GM21367 (cell line): ENCODE results near the gene NSD2.

Experiments
- ATAC-seq: cut with Tn5 transposase; IDR thresholded peaks from one replicate; pipeline ENCODE4 v1.9.1; 2021; ENCODE audit not compliant: unreplicated experiment

The NSD2 gene

GRCh38 chr4:1863297-1864033 is 7.7 kb upstream of the NSD2 start:
- ATAC-seq, result no peak

GRCh38 chr4:1864076-1865008 is 6.9 kb upstream of the NSD2 start:
- no peak for ATAC-seq

- no peak for ATAC-seq
These were observed 5.0 kb upstream of the NSD2 start for GRCh38 chr4:1866189-1866661.

DNA sequence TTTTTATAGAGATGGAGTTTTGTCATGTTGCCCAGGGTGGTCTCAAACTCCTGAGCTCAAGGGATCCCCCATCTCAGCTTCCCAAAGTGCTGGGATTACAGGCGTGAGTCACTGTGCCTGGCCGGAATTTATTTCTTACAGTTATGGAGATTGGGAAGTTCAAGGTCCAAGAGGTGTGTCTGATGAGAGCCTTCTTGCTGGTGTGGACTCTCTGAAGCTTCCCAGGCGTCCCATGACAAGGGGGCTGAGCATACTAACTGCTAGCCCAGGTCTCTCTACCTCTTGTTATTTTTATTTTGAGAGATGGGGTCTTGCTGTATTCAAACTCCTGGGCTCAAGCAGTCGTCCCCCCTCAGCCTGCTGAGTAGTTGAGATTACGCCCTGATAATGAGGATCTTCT is 2.9 kb upstream of the NSD2 start:
- no peak for ATAC-seq

DNA sequence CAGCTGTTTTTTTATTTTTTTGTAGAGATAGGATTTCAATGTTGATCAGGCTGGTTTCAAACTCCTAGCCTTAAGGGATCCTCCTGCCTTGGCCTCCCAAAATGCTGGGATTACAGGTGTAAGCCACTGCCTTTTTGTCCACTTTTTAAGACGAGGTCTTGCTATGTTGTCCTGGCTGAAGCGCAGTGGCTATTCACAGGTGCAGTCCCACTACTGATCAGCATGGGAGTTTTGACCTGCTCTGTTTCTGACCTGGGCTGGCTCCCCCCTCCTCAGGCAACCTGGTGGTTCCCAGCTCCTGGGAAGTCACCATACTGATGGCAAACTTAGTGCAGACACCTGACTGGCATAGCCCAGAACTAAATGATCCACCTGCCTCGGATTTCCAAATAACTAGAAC is 2.3 kb upstream of the NSD2 start:
- no peak for ATAC-seq

GRCh38 chr4:1869530-1870327 is 1.5 kb upstream of the NSD2 start:
- ATAC-seq, result peak; percentile 13

GRCh38 chr4:1870328-1870577 is 940 bp upstream of the NSD2 start:
- peak; percentile 46 for ATAC-seq

GRCh38 chr4:1871471-1872021 is 353 bp downstream of the NSD2 start:
- peak; percentile 14 for ATAC-seq

GRCh38 chr4:1872870-1873269 is 1.7 kb downstream of the NSD2 start:
- ATAC-seq, result no peak

DNA sequence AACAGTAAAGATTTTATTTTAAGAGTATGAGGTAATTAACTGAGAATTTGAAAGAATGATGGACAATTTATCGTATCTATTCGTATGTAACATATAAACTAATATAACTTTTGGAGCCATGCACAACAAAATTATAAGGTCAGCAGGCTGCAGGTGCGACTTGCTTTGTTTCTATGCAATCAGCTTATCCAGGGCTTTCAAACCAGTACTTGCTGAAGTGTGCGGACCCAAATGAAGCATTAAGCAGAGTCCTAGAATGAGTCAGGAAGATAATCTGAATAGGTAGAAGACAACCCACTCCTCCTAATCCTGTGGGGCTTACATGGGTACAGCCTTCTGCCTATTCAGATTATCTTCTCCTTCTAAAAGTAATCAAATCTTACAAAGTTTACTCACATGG is 2.1 kb downstream of the NSD2 start:
- ATAC-seq, result no peak

GRCh38 chr4:1873776-1874175 is 2.6 kb downstream of the NSD2 start:
- no peak for ATAC-seq

DNA sequence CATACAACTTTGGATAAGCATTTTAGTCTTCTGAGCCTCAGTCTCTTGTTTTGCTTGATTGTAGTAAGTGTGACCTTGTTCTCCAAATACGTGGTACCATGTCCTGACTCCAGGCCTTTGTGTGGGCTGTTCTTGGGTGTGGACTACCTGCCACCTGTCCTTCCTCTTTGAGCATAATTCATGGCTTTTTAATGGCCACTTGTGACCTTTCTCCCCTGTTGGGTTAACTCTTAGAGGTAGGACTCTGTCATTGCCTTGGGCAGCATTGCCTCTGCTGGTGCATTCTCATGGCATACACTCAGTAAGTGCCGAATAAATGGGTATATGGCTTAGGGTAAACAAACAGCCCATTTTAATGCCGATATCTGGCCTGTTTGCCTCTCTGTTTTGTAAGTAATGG is 3.0 kb downstream of the NSD2 start:
- no peak for ATAC-seq

DNA sequence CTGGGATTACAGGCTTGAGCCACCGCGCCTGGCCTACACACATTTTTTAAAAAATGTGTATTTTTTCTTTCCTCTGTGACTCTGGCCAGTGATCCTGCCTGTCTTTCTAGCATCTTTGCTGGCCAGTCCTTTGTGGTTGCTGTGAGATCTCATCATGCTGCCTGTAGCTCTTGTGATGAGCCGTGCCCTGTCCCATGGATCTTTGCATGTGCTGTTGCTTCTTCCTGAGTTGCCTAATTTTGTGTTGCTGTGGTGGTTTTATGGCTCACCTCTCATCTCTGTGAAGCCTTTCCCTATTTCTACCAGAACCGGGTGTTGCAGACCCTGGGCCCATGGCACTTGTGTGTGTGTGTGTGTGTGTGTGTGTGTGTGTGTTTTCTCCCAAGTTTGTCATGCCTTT is 8.3 kb downstream of the NSD2 start:
- no peak for ATAC-seq

DNA sequence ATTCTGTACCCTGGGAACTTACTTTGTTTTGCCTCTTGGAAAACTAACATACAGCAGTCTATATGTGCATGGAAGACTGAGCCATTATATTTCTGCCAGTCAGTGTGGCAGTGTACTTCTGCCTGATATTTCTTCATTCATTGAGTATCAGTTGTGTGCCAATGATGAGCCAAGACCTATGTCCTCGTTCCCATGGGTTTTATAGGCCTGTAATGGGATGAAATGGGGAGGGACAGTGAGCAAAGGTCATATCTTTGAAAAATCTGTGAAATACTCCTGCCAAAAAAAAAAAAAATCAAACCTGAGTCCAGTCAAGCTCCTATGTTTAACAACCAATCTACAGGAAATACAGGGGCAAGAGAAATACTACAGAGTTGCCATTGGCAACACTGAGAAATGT is 9.1 kb downstream of the NSD2 start:
- no peak for ATAC-seq

DNA sequence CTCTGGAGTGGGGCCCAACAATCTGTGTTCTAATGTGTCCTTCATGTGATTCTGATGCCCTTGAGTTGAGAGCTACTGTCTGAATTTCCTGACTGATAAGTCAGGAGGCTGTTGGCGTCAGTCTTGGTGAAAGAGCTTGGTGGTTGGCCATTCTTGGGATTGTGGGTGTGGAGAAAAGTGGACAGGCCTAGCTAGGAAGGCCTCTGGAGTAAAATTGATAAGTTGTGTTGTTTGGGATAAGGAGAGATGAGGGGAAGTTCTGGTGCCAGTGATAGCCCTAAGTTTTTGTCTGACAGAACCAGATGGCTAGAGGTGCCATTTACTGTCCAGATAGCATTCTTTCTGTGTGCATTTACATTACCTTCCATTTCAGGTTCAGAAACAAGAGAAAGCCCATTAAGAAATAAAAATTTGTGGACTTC is 11.7 kb downstream of the NSD2 start:
- no peak for ATAC-seq

DNA sequence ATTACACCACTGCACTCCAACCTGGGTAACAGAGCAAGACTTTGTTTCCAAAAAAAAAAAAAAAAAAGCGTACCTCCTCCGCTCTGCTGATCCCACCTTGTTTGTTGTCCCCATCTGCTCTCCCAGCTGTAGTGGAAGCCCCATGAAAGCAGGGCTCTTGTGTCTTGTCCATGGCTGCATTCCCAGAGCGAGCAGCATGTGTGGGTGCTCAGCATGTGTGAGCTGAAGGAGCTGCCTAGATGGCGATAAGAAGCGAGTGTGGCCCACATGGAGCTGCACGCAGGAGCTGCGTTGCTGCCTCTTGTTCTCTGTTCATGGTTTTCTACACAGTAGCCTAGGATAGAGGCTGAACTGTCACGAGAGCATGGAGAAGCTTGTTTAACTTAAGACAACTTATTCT is 12.4 kb downstream of the NSD2 start:
- ATAC-seq, result no peak

DNA sequence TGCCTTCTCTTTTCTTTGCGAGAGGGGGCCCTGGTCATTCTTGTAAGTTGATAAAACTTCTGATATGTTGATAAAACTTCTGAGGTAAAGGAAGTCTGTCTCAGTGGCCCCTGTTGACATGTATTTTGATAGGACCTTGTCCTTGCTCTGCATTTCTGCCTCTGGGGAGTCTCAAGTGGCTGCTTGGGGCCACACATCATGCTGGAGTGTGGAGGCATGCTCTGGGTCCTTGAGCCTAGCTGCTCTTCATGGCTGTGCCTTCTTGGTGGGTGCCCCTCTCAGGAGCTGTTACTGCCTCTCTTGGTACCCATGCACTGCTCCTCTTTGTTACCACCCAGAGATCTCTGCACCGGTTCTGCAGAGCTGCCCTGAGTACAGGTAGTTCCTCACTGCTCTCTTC is 14.2 kb downstream of the NSD2 start:
- no peak for ATAC-seq

DNA sequence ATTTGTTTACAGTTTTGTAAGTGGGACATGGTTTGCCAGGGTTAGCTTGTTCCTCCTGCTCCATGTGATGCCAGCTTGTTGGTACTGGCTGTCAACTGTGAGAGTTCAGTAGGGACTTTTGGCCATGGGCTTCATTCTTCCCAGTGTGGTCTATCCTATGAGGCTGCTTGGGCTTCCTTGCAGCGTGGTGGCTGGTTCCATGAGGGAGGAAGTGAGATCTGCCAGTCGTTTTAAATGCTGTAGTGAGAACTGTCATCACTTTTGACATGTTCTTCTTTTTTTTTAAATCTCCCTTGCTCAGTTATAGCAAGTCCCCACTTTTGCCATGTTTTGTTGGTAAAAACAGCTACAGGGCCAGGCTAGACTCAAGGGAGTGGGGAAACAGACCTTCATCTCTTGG is 15.9 kb downstream of the NSD2 start:
- ATAC-seq, result no peak

- no peak for ATAC-seq
These were observed 19.9 kb downstream of the NSD2 start for GRCh38 chr4:1890979-1891570.

DNA sequence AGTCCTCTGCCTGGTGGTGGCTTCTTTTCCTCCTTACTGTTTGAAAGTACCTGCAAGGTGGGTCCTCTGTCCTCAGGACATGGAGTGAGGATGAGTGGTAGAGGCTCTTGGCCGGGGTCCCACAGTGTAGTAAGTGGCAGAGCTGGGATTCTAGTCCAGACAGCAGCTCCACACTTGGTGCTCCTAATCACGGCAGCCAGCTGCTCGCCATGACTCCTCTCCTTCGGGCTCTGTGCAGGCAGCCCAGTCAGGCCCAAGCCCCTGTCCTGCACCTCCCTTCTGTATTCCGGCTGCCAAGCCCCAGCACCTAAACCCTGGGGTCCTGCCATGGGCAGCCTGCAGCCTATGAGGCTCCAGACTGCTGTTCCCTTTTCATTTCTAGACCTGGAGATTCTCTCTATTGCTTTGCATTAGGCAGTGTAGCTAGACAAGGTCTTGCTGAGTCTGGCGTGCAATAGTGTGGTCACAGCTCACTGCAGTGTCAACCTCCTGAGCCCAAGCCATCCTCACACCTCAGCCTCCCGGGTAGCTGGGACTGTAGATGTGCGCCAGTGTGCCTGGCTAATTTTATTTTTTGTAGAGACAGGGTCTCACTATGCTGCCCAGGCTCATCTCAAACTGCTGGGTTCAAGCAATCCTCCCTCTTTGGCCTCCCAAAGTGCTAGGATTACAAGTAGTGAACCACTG is 24.9 kb downstream of the NSD2 start:
- no peak for ATAC-seq

- ATAC-seq, result no peak
These were observed 25.4 kb downstream of the NSD2 start for GRCh38 chr4:1896658-1896991.
